Umbilical cord (tissue), 2 donors: Measurements from ENCODE around the gene TEX50. TPM values are rescaled to one million over a fixed set of nuclear protein-coding genes. Genes with fewer than 3 reads are reported as not detected.
"Not testable (repeated sequence)": the region's sequence is repeated elsewhere in the genome, so short reads cannot be mapped to it uniquely, and the experiment has no call there.

Experiments
- DNase-seq: peaks from one replicate; pipeline ENCODE4 v3.0.0-alpha.2; 2015; ENCODE audit warnings: low spot score
- total RNA-seq: library from RNA; depleted of rRNA; stranded (reverse); fragments of >200 nt; gene quantifications from one replicate; pipeline ENCODE4 v1.2.3, GENCODE V29; 2014; ENCODE audit warnings: low replicate concordance; ENCODE audit not compliant: insufficient read depth

Gene TEX50
- not detected for total RNA-seq

GRCh38 chr1:173635116-173635515, at the start of gene TEX50:
Gene TEX50, plus strand, starts transcription at chr1:173635338. Its CDS starts 184 bp downstream, at chr1:173635522.
- DNase-seq, result no peak

- DNase-seq, result no peak
Observed at GRCh38 chr1:173590557-173590956, 44.6 kb upstream of the TEX50 start.

GRCh38 chr1:173591138-173591537, 44.0 kb upstream of the TEX50 start:
- not testable (repeated sequence) for DNase-seq

- no peak for DNase-seq
Observed at GRCh38 chr1:173596097-173596825, 38.9 kb upstream of the TEX50 start.

GRCh38 chr1:173601588-173601987, 33.5 kb upstream of the TEX50 start:
- no peak for DNase-seq

GRCh38 chr1:173603056-173603591, 32.0 kb upstream of the TEX50 start, which contains the start of gene SLC9C2:
Gene SLC9C2, minus strand, starts transcription at chr1:173603072. Its CDS starts 1,296 bp downstream, at chr1:173601776.
- DNase-seq, result peak; percentile 74

- DNase-seq, result no peak
Observed at GRCh38 chr1:173608503-173609216, 26.5 kb upstream of the TEX50 start.

GRCh38 chr1:173613086-173613485, 22.1 kb upstream of the TEX50 start:
- not testable (repeated sequence) for DNase-seq

GRCh38 chr1:173616859-173617258, 18.3 kb upstream of the TEX50 start:
- DNase-seq, result no peak

- DNase-seq, result no peak
Observed at GRCh38 chr1:173627269-173627668, 7.9 kb upstream of the TEX50 start.

GRCh38 chr1:173628888-173629287, 6.2 kb upstream of the TEX50 start:
- no peak for DNase-seq

- DNase-seq, result not testable (repeated sequence)
Observed at GRCh38 chr1:173637236-173638042, 2.3 kb downstream of the TEX50 start.

- no peak for DNase-seq
Observed at GRCh38 chr1:173638043-173639021, 3.2 kb downstream of the TEX50 start.

GRCh38 chr1:173639102-173639501, 4.0 kb downstream of the TEX50 start:
- DNase-seq, result no peak

GRCh38 chr1:173642450-173643139, 7.5 kb downstream of the TEX50 start:
- DNase-seq, result not testable (repeated sequence)

- DNase-seq, result no peak
Observed at GRCh38 chr1:173646656-173647055, 11.5 kb downstream of the TEX50 start.

- DNase-seq, result no peak
Observed at GRCh38 chr1:173648880-173649605, 13.9 kb downstream of the TEX50 start.

GRCh38 chr1:173660306-173660705, 25.2 kb downstream of the TEX50 start:
- no peak for DNase-seq

- DNase-seq, result no peak
Observed at GRCh38 chr1:173661271-173661670, 26.1 kb downstream of the TEX50 start.
